Esophagus muscularis mucosa (tissue), 4 donors: ENCODE measurements around the gene GPR171.

Experiments used
- EP300 ChIP-seq: sonication (generic); formaldehyde crosslinking; IDR thresholded peaks from one replicate; pipeline ENCODE4 v1.6.1; 2017; ENCODE audit warnings: antibody characterized with exemption
- POLR2AphosphoS5 ChIP-seq, 2 donors: sonication (generic); formaldehyde crosslinking; IDR thresholded peaks; one replicate each; pipeline ENCODE4 v1.6.1; 2017; ENCODE audit warnings: antibody characterized with exemption in 2 of 2
- TF ChIP-seq, protein P1 (sequence below), 3 experiments: fragments of 200-600 bp in 2 of 3; fragments of 450-650 bp in 1 of 3; sonication (generic) in 2 of 3; IDR thresholded peaks; one replicate each; pipeline ENCODE4 v1.5.1; 2017 to 2019; ENCODE audit warnings: antibody characterized with exemption in 3 of 3, mild to moderate bottlenecking in 2 of 3, moderate library complexity in 1 of 3

DNA sequence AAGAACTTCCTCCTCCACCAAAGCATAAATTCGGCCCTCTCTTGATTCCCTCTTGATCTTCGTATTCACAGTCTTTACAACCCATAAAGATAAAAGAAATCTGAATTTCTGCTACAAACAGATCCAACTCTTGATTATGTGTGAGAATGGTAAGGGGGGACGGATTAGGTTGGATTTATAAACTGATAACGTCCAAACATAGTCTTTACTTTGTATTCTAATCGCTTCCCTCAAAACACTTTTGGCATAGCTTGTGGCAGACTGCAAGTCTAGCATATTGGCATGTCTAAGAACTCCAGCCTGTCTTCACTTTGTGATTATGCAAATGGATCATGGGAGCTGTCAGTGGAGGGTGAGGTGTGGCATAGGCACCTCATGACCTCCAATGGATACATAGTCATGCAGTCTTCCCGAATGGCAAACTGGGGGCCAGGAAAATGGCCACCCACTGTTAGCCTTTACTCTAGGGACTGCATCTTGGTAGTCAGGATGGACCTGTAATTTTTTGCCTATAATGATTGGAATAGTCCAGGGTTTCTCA, 24.3 kb upstream of the GPR171 start:
- TF ChIP-seq EP300 (no peak), POLR2AphosphoS5 (IDR thresholded peaks at IDR 0.05) (no peak)
- TF ChIP-seq, protein P1, sequence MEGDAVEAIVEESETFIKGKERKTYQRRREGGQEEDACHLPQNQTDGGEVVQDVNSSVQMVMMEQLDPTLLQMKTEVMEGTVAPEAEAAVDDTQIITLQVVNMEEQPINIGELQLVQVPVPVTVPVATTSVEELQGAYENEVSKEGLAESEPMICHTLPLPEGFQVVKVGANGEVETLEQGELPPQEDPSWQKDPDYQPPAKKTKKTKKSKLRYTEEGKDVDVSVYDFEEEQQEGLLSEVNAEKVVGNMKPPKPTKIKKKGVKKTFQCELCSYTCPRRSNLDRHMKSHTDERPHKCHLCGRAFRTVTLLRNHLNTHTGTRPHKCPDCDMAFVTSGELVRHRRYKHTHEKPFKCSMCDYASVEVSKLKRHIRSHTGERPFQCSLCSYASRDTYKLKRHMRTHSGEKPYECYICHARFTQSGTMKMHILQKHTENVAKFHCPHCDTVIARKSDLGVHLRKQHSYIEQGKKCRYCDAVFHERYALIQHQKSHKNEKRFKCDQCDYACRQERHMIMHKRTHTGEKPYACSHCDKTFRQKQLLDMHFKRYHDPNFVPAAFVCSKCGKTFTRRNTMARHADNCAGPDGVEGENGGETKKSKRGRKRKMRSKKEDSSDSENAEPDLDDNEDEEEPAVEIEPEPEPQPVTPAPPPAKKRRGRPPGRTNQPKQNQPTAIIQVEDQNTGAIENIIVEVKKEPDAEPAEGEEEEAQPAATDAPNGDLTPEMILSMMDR (IDR thresholded peaks at IDR 0.05): no peak
